HG03571 (cell line): ENCODE measurements around the gene RELN.
"Not testable (repeated sequence)": the region's sequence is repeated elsewhere in the genome, so short reads cannot be mapped to it uniquely, and the experiment has no call there.

Source experiments
- ATAC-seq: cut with Tn5 transposase; IDR thresholded peaks from one replicate; pipeline ENCODE4 v1.9.1; 2021; ENCODE audit not compliant: unreplicated experiment

Gene RELN

GRCh38 chr7:103902917-103903316, 86.5 kb downstream of the RELN start:
- ATAC-seq: no peak

- ATAC-seq: not testable (repeated sequence)
Measured at GRCh38 chr7:103896826-103897225, 92.6 kb downstream of the RELN start.

- ATAC-seq: no peak
Measured at GRCh38 chr7:103894656-103895596, 94.5 kb downstream of the RELN start.

GRCh38 chr7:103893350-103893749, 96.1 kb downstream of the RELN start:
- no peak for ATAC-seq

GRCh38 chr7:103889451-103889850, 100.0 kb downstream of the RELN start:
- no peak for ATAC-seq

- no peak for ATAC-seq
Measured at GRCh38 chr7:103888603-103889153, 100.8 kb downstream of the RELN start.

GRCh38 chr7:103887853-103888602, 101.4 kb downstream of the RELN start:
- no peak for ATAC-seq

- ATAC-seq: no peak
Measured at GRCh38 chr7:103887050-103887449, 102.4 kb downstream of the RELN start.

GRCh38 chr7:103879928-103880600, 109.4 kb downstream of the RELN start:
- ATAC-seq: no peak

- ATAC-seq: no peak
Measured at GRCh38 chr7:103879411-103879810, 110.0 kb downstream of the RELN start.

GRCh38 chr7:103877565-103877964, 111.9 kb downstream of the RELN start:
- ATAC-seq: no peak

- no peak for ATAC-seq
Measured at GRCh38 chr7:103875718-103876117, 113.7 kb downstream of the RELN start.

GRCh38 chr7:103871473-103871872, 118.0 kb downstream of the RELN start:
- ATAC-seq: no peak

GRCh38 chr7:103870664-103871063, 118.8 kb downstream of the RELN start:
- ATAC-seq: no peak

GRCh38 chr7:103867874-103868273, 121.6 kb downstream of the RELN start:
- ATAC-seq: no peak

GRCh38 chr7:103866919-103867318, 122.5 kb downstream of the RELN start:
- ATAC-seq: no peak

GRCh38 chr7:103865442-103865841, 124.0 kb downstream of the RELN start:
- ATAC-seq: no peak

- ATAC-seq: no peak
Measured at GRCh38 chr7:103862302-103863035, 127.0 kb downstream of the RELN start.

- no peak for ATAC-seq
Measured at GRCh38 chr7:103859709-103860108, 129.7 kb downstream of the RELN start.

- no peak for ATAC-seq
Measured at GRCh38 chr7:103857435-103857834, 132.0 kb downstream of the RELN start.
